ENCODE measurements around the gene ZNF333.
A peak's percentile ranks its signal among the peaks of the same experiment; 100 is the strongest.
"Not testable (repeated sequence)": the region's sequence is repeated elsewhere in the genome, so short reads cannot be mapped to it uniquely, and the experiment has no call there.

Gene ZNF333

DNA sequence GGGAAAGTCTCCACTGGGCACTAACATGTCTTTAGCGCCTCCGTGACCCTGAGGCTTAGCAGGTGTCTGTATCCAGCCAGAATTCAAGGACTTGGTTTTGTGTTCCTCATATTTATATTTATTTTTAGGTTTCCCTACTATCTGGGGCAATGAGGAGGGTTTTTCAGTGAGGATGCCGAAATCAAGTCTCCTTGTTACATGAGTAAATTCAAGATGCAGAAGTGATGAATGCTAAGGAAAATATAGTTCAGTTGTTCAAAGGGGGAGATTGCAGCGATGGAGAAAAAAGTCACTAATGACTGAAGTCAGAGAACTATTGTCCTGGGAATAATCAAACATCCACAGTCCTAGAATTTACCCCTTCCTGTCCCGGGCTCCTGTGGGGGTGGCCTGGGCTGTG is 89.3 kb downstream of the ZNF333 start:
- ATAC-seq (replicated peaks): no peak
- DNase-seq: no peak
- Mint-ChIP-seq H3K4me1 (peaks cover 12 to 51% of the 10 kb centered on the region in 2 donors), H3K4me3 (no peak overlapping the region), H3K36me3 (no peaks in the 10 kb centered on the region), H3K27ac (no peak overlapping the region), H3K9me3 (no peaks in the 10 kb centered on the region), H3K27me3 (peaks cover 3 to 7% of the 10 kb centered on the region in 2 donors)

DNA sequence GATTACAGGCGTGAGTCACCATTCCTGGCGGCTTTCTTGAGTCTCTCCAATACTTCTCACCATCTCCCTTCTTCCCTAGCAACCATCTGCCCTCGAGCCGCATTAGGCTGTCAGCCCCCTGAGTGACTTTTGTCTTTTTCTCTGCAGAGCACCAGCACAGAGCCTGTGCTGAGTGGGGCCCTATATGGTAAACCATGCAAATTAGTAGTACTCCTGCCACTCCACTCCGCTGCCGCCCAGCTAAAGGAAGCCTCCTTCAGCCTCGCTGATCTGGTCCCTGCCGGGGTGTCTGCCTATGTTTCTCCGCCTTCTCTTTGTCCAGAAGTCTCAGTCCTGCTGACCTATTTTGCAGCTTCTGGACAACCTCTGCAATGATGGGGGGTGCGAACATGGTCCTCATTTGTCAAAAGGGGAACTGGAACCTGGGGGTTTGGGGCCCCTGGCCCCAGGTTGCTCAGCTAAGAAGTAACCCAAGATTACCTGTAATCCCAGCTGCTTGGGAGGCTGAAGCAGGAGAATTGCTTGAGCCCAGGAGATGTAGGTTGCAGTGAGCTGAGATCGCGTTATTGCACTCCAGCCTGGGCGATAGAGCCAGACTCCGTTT is 90.9 kb downstream of the ZNF333 start:
- not testable (repeated sequence) for H3K27me3 Mint-ChIP-seq; H3K9me3 Mint-ChIP-seq; DNase-seq; ATAC-seq (replicated peaks); H3K27ac Mint-ChIP-seq; H3K4me3 Mint-ChIP-seq; H3K36me3 Mint-ChIP-seq
- peaks cover 24 to 61% of the 10 kb centered on the region in 2 donors for H3K4me1 Mint-ChIP-seq

DNA sequence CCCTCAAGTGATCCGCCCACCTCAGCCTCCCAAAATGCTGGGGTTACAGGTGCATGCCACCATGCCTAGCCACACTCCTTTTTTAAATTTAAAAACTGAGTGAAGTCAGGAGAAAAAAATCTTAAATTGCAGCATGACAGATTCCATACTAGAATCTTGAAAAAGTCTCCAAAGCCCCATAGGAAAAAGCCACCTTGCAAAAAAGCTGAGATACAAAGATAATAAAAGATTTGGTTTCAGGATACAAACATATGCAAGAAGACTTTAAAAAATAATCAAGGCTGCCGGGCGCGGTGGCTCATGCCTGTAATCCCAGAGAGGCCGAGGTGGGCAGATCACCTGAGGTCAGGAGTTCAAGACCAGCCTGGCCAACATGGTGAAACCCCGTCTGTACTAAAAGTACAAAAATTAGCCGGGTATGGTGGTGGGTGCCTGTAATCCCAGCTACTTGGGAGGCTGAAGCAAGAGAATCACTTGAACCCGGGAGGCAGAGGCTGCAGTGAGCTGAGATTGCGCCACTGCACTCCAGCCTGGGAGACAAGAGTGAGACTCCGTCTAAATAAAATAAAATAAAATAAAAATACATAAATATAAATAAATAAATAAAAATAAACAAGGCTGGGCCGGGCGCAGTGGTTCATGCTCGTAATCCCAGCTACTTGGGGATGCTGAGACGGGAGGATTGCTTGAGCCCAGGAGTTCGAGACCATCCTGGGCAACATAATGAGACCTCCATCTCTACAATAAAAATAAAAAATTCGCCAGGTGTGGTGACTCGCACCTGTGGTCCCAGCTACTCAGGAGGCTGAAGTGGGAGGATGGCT is 92.1 kb downstream of the ZNF333 start:
- H3K9me3 Mint-ChIP-seq; DNase-seq; H3K27ac Mint-ChIP-seq; ATAC-seq (replicated peaks); H3K36me3 Mint-ChIP-seq; H3K4me3 Mint-ChIP-seq; H3K27me3 Mint-ChIP-seq: not testable (repeated sequence)
- peaks cover 28 to 61% of the 10 kb centered on the region in 2 donors for H3K4me1 Mint-ChIP-seq

DNA sequence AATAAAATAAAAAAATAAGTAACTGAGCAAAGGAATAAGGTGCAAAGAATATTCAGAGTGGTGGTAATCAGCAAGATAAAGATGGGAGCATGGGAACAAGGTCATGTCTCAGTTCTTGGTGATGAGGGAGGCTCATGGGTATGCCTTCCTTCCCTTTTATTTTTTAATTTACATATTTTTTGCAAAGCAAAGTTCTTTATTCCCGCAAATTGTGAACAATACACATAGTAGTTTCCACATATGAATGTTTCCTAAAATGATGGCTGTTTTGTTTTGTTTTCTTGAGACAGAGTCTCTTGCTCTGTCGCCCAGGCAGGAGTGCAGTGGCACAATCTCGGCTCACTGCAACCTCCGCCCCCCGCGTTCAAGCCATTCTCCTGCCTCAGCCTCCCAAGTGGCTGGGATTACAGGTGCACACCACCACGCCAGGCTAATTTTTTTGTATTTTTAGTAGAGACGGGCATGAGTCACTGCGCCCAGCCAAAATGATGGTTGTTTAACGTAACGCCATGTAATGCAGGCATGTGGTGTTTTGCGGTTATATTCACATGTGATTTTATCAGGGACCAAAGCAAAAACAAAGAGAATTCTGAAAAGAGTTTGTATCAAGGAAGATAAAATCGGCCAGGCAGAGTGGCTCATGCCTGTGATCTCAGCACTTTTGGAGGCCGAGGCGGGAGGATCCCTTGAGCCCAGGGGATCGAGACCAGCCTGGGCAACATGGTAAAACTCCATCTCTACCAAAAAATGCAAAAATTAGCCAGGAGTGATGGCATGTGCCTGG is 93.0 kb downstream of the ZNF333 start:
- H3K36me3 Mint-ChIP-seq: no peaks in the 10 kb centered on the region
- H3K4me1 Mint-ChIP-seq: peaks cover 27 to 56% of the 10 kb centered on the region in 2 donors
- ATAC-seq (replicated peaks): no peak
- no peak for DNase-seq
- H3K27me3 Mint-ChIP-seq: no peaks in the 10 kb centered on the region
- peak overlapping the region; percentile 14 for H3K27ac Mint-ChIP-seq
- no peaks in the 10 kb centered on the region for H3K9me3 Mint-ChIP-seq
- no peak overlapping the region for H3K4me3 Mint-ChIP-seq

Measured in stimulated activated naive B cell treated with anti-CD40 and anti-IgM and Interleukin-4, amounts not matched to agents 10 μg/mL and 1 μg/mL and 100 μg/mL, for 72 hours (primary cell).